C4-2B (cell line): ENCODE data around the gene HIF3A.

Source experiments
- ZFX ChIP-seq: fragments of 450-650 bp; IDR thresholded peaks from 2 replicates; pipeline ENCODE4 v1.6.1; 2017
- TF ChIP-seq, protein P1 (sequence below): fragments of 450-650 bp; conservative IDR thresholded peaks from 2 replicates; pipeline ENCODE4 v1.5.1; 2017; ENCODE audit warnings: mild to moderate bottlenecking

DNA sequence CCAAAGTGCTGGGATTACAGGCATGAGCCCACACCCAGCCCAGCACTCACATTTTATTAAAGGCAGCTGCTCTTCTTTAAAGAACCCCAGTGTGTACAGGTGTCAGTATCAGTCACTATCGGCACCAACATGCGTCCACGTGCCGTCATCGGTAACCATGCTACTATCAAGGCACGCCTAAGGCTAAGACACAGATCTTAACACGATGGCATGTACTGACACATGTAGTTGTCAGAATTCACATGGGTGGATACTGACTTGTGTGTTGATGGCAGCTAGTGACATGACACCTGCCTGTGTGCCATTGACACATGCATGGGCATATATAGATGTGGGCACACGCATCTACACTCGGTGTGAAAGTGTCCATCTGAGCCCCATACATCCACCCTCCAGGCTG, 12.2 kb upstream of the HIF3A start:
- TF ChIP-seq, protein P1, sequence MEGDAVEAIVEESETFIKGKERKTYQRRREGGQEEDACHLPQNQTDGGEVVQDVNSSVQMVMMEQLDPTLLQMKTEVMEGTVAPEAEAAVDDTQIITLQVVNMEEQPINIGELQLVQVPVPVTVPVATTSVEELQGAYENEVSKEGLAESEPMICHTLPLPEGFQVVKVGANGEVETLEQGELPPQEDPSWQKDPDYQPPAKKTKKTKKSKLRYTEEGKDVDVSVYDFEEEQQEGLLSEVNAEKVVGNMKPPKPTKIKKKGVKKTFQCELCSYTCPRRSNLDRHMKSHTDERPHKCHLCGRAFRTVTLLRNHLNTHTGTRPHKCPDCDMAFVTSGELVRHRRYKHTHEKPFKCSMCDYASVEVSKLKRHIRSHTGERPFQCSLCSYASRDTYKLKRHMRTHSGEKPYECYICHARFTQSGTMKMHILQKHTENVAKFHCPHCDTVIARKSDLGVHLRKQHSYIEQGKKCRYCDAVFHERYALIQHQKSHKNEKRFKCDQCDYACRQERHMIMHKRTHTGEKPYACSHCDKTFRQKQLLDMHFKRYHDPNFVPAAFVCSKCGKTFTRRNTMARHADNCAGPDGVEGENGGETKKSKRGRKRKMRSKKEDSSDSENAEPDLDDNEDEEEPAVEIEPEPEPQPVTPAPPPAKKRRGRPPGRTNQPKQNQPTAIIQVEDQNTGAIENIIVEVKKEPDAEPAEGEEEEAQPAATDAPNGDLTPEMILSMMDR, result no peak
- TF ChIP-seq ZFX, result no peak
